Measurements from ENCODE around the gene NAXD.

DNA sequence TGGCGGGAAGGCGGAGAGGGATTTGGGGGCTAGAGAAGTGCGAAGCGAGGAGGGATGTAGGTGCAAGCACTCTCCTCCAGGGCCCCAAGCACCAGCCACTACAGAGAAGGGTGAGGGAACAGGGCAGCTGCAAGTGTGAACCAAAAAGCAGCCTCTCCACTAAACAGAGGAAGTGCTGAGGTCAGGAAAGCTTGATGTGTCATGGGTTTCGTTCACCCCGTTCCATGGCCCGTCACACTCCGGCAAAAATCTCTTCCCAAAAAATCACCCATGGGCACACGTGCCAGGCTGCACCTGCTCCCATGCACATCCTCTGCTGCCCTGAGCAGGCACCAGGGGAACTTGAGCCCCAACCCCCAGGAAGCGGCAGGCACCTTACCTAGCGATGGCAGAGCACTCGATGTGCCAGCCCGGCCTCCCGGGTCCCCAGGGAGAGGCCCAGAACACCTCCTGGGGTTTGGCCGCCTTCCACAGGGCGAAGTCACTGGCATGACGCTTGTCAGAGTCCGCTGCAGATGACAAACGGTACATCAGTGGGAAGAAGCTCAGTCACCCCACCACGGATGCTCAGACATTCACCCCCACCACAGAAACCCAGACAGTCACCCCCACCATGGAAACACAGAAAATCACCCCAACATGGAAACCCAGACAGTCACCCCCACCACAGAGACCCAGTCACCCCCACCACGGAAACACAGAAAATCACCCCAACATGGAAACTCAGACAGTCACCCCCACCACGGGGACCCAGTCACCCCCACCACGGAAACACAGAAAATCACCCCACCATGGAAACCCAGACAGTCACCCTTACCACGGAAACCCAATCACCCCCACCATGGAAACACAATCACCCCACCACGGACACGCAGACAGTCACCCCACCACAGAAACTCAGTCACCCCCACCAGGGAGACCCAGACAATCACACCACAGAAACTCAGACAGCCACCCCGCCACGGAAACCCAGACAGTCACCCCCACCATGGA, 61.5 kb downstream of the NAXD start:
- TF ChIP-seq, protein P1, sequence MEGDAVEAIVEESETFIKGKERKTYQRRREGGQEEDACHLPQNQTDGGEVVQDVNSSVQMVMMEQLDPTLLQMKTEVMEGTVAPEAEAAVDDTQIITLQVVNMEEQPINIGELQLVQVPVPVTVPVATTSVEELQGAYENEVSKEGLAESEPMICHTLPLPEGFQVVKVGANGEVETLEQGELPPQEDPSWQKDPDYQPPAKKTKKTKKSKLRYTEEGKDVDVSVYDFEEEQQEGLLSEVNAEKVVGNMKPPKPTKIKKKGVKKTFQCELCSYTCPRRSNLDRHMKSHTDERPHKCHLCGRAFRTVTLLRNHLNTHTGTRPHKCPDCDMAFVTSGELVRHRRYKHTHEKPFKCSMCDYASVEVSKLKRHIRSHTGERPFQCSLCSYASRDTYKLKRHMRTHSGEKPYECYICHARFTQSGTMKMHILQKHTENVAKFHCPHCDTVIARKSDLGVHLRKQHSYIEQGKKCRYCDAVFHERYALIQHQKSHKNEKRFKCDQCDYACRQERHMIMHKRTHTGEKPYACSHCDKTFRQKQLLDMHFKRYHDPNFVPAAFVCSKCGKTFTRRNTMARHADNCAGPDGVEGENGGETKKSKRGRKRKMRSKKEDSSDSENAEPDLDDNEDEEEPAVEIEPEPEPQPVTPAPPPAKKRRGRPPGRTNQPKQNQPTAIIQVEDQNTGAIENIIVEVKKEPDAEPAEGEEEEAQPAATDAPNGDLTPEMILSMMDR (conservative IDR thresholded peaks at IDR 0.05; ENCODE audit: low read length): no peak
- TF ChIP-seq EZH2phosphoT487 (IDR thresholded peaks at IDR 0.05; ENCODE audit: borderline replicate concordance, low read depth, low read length): no peak
